CD8-positive, alpha-beta memory T cell (primary cell): ENCODE data around the gene AVEN. TPM values are rescaled to one million over a fixed set of nuclear protein-coding genes. Genes with fewer than 3 reads are reported as not detected.
A peak's percentile ranks its signal among the peaks of the same experiment; 100 is the strongest.

ENCODE experiments used
- CTCF ChIA-PET: fragments of 350-600 bp; sonication (Branson Sonifier 250); formaldehyde crosslinking; loops from one replicate; lab custom pipeline; 2021; ENCODE audit warnings: antibody characterized with exemption; lab: Charles Lee
- POLR2A ChIA-PET: fragments of 350-600 bp; sonication (Branson Sonifier 250); formaldehyde crosslinking; loops from one replicate; lab custom pipeline; 2021; ENCODE audit warnings: antibody characterized with exemption; lab: Charles Lee
- DNase-seq, 5 donors: peaks; one replicate each; pipeline versions ENCODE4 v3.0.0 to v3.0.0-alpha.2; 2020 to 2022; ENCODE audit warnings: mixed read lengths in 1 of 5
- H3K27ac ChIP-seq: one replicate; pipeline ENCODE4 v1.7.0; 2013; ENCODE audit warnings: low read depth, mild to moderate bottlenecking, low read length, moderate library complexity
- H3K27me3 ChIP-seq: 2 replicates; pipeline ENCODE4 v1.7.0; 2013; ENCODE audit warnings: low read length, mild to moderate bottlenecking; ENCODE audit not compliant: insufficient read depth, poor library complexity, severe bottlenecking
- H3K36me3 ChIP-seq: 2 replicates; pipeline ENCODE4 v1.7.0; 2013; ENCODE audit warnings: mild to moderate bottlenecking, low read length, moderate library complexity; ENCODE audit not compliant: insufficient read depth
- H3K4me1 ChIP-seq: 2 replicates; pipeline ENCODE4 v1.7.0; 2013; ENCODE audit warnings: mild to moderate bottlenecking, low read length, moderate library complexity; ENCODE audit not compliant: insufficient read depth
- H3K4me3 ChIP-seq: 2 replicates; pipeline ENCODE4 v1.7.0; 2013; ENCODE audit warnings: mild to moderate bottlenecking, low read length
- H3K9me3 ChIP-seq: 2 replicates; pipeline ENCODE4 v1.7.0; 2013; ENCODE audit warnings: mild to moderate bottlenecking, low read length
- H3K27ac Mint-ChIP-seq, 8 donors: one replicate each; pipeline ENCODE4 v1.8.0; 2020 to 2021; ENCODE audit warnings: mixed read lengths in 8 of 8, mild to moderate bottlenecking in 6 of 8, inconsistent platforms in 3 of 8, moderate library complexity in 3 of 8
- H3K27me3 Mint-ChIP-seq, 2 donors: one replicate each; pipeline ENCODE4 v1.8.0; 2020 to 2021; ENCODE audit warnings: mixed read lengths in 2 of 2, mild to moderate bottlenecking in 1 of 2, moderate library complexity in 1 of 2
- H3K36me3 Mint-ChIP-seq, 3 donors: one replicate each; pipeline ENCODE4 v1.8.0; 2020 to 2021; ENCODE audit warnings: mixed read lengths in 3 of 3, inconsistent platforms in 1 of 3, mild to moderate bottlenecking in 1 of 3
- H3K4me1 Mint-ChIP-seq, 3 donors: one replicate each; pipeline ENCODE4 v1.8.0; 2020 to 2021; ENCODE audit warnings: mixed read lengths in 3 of 3, inconsistent platforms in 1 of 3, mild to moderate bottlenecking in 1 of 3
- H3K4me3 Mint-ChIP-seq, 7 donors: one replicate each; pipeline ENCODE4 v1.8.0; 2020 to 2021; ENCODE audit warnings: mixed read lengths in 7 of 7, mild to moderate bottlenecking in 6 of 7, moderate library complexity in 4 of 7, inconsistent platforms in 2 of 7
- H3K9me3 Mint-ChIP-seq, 5 donors: one replicate each; pipeline ENCODE4 v1.8.0; 2020 to 2022; ENCODE audit warnings: mixed read lengths in 5 of 5, mild to moderate bottlenecking in 3 of 5, moderate library complexity in 2 of 5, inconsistent platforms in 1 of 5
- polyA plus RNA-seq: library from polyadenylated mRNA; unstranded; fragments of 300-500 nt; fragmentation: Illumina TruSeq; gene quantifications from one replicate; pipeline ENCODE4 v1.2.3, GENCODE V29; 2021
- total RNA-seq, 2 experiments: library from RNA; stranded (reverse); gene quantifications; one replicate each; pipeline ENCODE4 v1.2.3, GENCODE V29; 2021

The AVEN gene
- total and polyA plus RNA-seq, 3 experiments from 2014 or later, result 9.6 to 24.6 (median 23.0) TPM

DNA sequence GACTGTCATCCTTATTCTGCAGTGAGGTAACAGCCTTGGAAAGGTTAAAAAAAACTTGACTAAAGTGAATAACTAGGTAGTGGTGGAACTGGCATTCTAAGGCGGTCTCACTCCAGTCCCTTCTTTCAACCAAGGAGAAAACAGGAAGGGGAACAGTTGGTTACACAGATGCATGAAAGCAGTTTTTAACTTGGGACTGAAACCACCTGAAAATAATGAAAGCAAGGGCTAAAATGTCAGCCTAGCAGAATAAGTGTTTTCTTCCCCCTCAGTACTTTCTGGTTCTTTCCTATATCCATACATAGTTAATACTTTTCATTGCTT, 748 bp upstream of the AVEN start:
- Histone ChIP-seq H3K4me1 (peaks cover 7% of the 10 kb centered on the region), H3K36me3 (no peaks in the 10 kb centered on the region), H3K27me3 (no peaks in the 10 kb centered on the region), H3K4me3 (peak overlapping the region; percentile 43), H3K27ac (no peak overlapping the region), H3K9me3 (no peaks in the 10 kb centered on the region)
- Mint-ChIP-seq H3K9me3 (no peaks in the 10 kb centered on the region), H3K27ac (peak overlapping the region; percentile 73 to 98 (median 94)), H3K27me3 (no peaks in the 10 kb centered on the region), H3K4me3 (peak overlapping the region; percentile 71 to 96 (median 91)), H3K36me3 (peaks cover 0 to 2% (median 0%) of the 10 kb centered on the region in 3 donors), H3K4me1 (peaks cover 17 to 22% (median 19%) of the 10 kb centered on the region in 3 donors)
- ChIA-PET POLR2A (interaction anchor here (1.1 to 1.3 kb wide), 2 partner anchors 62 to 170 kb away, joined by 3 to 4 read pairs; partner anchors contain the start of genes EMC7, KATNBL1 and PGBD4), CTCF (interaction anchor here (1.1 to 1.8 kb wide), 3 partner anchors 23 to 170 kb away, joined by 3 to 6 read pairs (median 5); partner anchors contain the start of genes EMC7, KATNBL1 and PGBD4)
- DNase-seq, result no peak

GRCh38 chr15:34038023-34038870, 757 bp downstream of the AVEN start:
- H3K4me3 ChIP-seq, result peak overlapping the region; percentile 97
- H3K27ac ChIP-seq, result peak overlapping the region; percentile 65
- H3K4me1 ChIP-seq, result peaks cover 7% of the 10 kb centered on the region
- POLR2A ChIA-PET, result interaction anchor here (1.0 to 1.1 kb wide), 2 partner anchors 64 to 305 kb away, joined by 4 to 7 read pairs; partner anchors contain the start of genes EMC7, NOP10, NUTM1 and PGBD4
- Mint-ChIP-seq H3K4me3 (peak overlapping the region; percentile 89 to 96 (median 94)), H3K27me3 (no peaks in the 10 kb centered on the region), H3K36me3 (peaks cover 0 to 2% (median 0%) of the 10 kb centered on the region in 3 donors), H3K4me1 (peaks cover 17 to 22% (median 19%) of the 10 kb centered on the region in 3 donors), H3K27ac (peak overlapping the region; percentile 84 to 98 (median 98)), H3K9me3 (no peaks in the 10 kb centered on the region)
- CTCF ChIA-PET, result interaction anchor here (0.7 kb wide), 1 partner anchor 25 kb away, joined by 3 read pairs; no protein-coding TSS in a partner anchor
- no peaks in the 10 kb centered on the region for H3K9me3 ChIP-seq
- H3K36me3 ChIP-seq, result no peaks in the 10 kb centered on the region
- DNase-seq, result peak; percentile 47 to 79 (median 70)
- no peaks in the 10 kb centered on the region for H3K27me3 ChIP-seq

- DNase-seq, result no peak
These were observed 6.8 kb downstream of the AVEN start for GRCh38 chr15:34031987-34032760.

GRCh38 chr15:34027606-34028005, 11.4 kb downstream of the AVEN start:
- H3K9me3 ChIP-seq, result no peaks in the 10 kb centered on the region
- CTCF ChIA-PET, result no interaction called here
- H3K27me3 ChIP-seq, result no peaks in the 10 kb centered on the region
- POLR2A ChIA-PET, result no interaction called here
- no peak overlapping the region for H3K27ac Mint-ChIP-seq
- no peaks in the 10 kb centered on the region for H3K4me1 ChIP-seq
- H3K36me3 Mint-ChIP-seq, result peaks cover 0 to 7% (median 0%) of the 10 kb centered on the region in 3 donors
- no peaks in the 10 kb centered on the region for H3K36me3 ChIP-seq
- DNase-seq, result no peak
- H3K4me3 ChIP-seq, result no peak overlapping the region
- no peak overlapping the region for H3K27ac ChIP-seq
- no peaks in the 10 kb centered on the region for H3K27me3 Mint-ChIP-seq
- peaks cover 0 to 4% (median 0%) of the 10 kb centered on the region in 5 donors for H3K9me3 Mint-ChIP-seq
- H3K4me1 Mint-ChIP-seq, result peaks cover 0 to 3% (median 0%) of the 10 kb centered on the region in 3 donors
- no peak overlapping the region for H3K4me3 Mint-ChIP-seq

More at GRCh38 chr15:34031987-34032760, 6.8 kb downstream of the AVEN start:
- Histone ChIP-seq H3K36me3 (no peaks in the 10 kb centered on the region), H3K4me3 (no peak overlapping the region), H3K27me3 (no peaks in the 10 kb centered on the region), H3K9me3 (no peaks in the 10 kb centered on the region), H3K27ac (no peak overlapping the region), H3K4me1 (no peaks in the 10 kb centered on the region)
- Mint-ChIP-seq H3K27me3 (no peaks in the 10 kb centered on the region), H3K4me1 (peaks cover 0 to 6% (median 2%) of the 10 kb centered on the region in 3 donors), H3K27ac (no peak overlapping the region), H3K4me3 (no peak overlapping the region), H3K36me3 (no peaks in the 10 kb centered on the region), H3K9me3 (peaks cover 0 to 4% (median 0%) of the 10 kb centered on the region in 5 donors)
- POLR2A ChIA-PET, result no interaction called here
- CTCF ChIA-PET, result no interaction called here

GRCh38 chr15:34025252-34025651, 13.8 kb downstream of the AVEN start:
- Mint-ChIP-seq H3K9me3 (peaks cover 0 to 4% (median 0%) of the 10 kb centered on the region in 5 donors), H3K27me3 (no peaks in the 10 kb centered on the region), H3K4me1 (peaks cover 0 to 5% (median 0%) of the 10 kb centered on the region in 3 donors), H3K27ac (no peak overlapping the region), H3K4me3 (no peak overlapping the region), H3K36me3 (peaks cover 0 to 7% (median 0%) of the 10 kb centered on the region in 3 donors)
- Histone ChIP-seq H3K36me3 (no peaks in the 10 kb centered on the region), H3K4me3 (no peak overlapping the region), H3K9me3 (no peaks in the 10 kb centered on the region), H3K27me3 (no peaks in the 10 kb centered on the region), H3K4me1 (no peaks in the 10 kb centered on the region), H3K27ac (no peak overlapping the region)
- no peak for DNase-seq
- CTCF ChIA-PET, result no interaction called here
- POLR2A ChIA-PET, result no interaction called here

DNA sequence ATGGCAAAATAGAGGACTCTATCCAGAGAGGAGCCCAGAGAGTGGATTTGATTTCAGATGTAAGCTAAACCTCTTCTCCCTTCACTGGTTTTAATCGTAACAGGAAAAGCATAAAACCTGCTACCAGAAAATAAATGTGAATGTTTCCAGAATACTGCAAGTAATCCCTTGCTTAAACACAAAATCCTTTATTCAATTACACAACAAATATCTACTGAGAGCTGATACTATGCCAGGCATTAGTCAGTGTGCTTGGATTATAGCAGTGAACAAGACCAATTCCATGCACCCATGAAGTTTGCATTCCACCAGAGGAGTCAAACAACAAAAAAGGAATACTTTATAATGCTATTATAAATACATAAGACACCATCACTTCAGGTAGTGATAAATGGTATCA, 15.1 kb downstream of the AVEN start:
- Mint-ChIP-seq H3K27me3 (no peaks in the 10 kb centered on the region), H3K36me3 (peaks cover 0 to 7% (median 0%) of the 10 kb centered on the region in 3 donors), H3K4me3 (no peak overlapping the region), H3K27ac (no peak overlapping the region), H3K4me1 (peaks cover 3 to 5% (median 3%) of the 10 kb centered on the region in 3 donors), H3K9me3 (peaks cover 0 to 4% (median 0%) of the 10 kb centered on the region in 5 donors)
- H3K27ac ChIP-seq, result no peak overlapping the region
- no peak for DNase-seq
- peaks cover 1% of the 10 kb centered on the region for H3K4me1 ChIP-seq
- H3K9me3 ChIP-seq, result no peaks in the 10 kb centered on the region
- H3K4me3 ChIP-seq, result no peak overlapping the region
- CTCF ChIA-PET, result no interaction called here
- H3K27me3 ChIP-seq, result no peaks in the 10 kb centered on the region
- POLR2A ChIA-PET, result no interaction called here
- H3K36me3 ChIP-seq, result no peaks in the 10 kb centered on the region

- no peak for DNase-seq
- no peak overlapping the region for H3K4me3 Mint-ChIP-seq
- H3K27ac Mint-ChIP-seq, result no peak overlapping the region
- peaks cover 0 to 5% (median 0%) of the 10 kb centered on the region in 3 donors for H3K36me3 Mint-ChIP-seq
- H3K27me3 ChIP-seq, result no peaks in the 10 kb centered on the region
- ChIA-PET CTCF (interaction anchor here (1.0 kb wide), 1 partner anchor 10 kb away, joined by 3 read pairs; no protein-coding TSS in a partner anchor), POLR2A (interaction anchor here (1.4 kb wide), 1 partner anchor 20 kb away, joined by 3 read pairs; the partner anchor contains the start of gene AVEN)
- H3K27ac ChIP-seq, result no peak overlapping the region
- H3K27me3 Mint-ChIP-seq, result peaks cover 0 to 2% of the 10 kb centered on the region in 2 donors
- peaks cover 20 to 23% (median 21%) of the 10 kb centered on the region in 3 donors for H3K4me1 Mint-ChIP-seq
- no peak overlapping the region for H3K4me3 ChIP-seq
- no peaks in the 10 kb centered on the region for H3K9me3 Mint-ChIP-seq
- no peaks in the 10 kb centered on the region for H3K36me3 ChIP-seq
- peaks cover 7% of the 10 kb centered on the region for H3K4me1 ChIP-seq
- H3K9me3 ChIP-seq, result no peaks in the 10 kb centered on the region
These were observed 19.5 kb downstream of the AVEN start for GRCh38 chr15:34019369-34019990.
